Measurements from ENCODE around the gene TRIM24. TPM values are rescaled to one million over a fixed set of nuclear protein-coding genes. Genes with fewer than 3 reads are reported as not detected.

The TRIM24 gene
- total RNA-seq, 2 experiments from 2014 or later, result 17.5 to 26.8 TPM

DNA sequence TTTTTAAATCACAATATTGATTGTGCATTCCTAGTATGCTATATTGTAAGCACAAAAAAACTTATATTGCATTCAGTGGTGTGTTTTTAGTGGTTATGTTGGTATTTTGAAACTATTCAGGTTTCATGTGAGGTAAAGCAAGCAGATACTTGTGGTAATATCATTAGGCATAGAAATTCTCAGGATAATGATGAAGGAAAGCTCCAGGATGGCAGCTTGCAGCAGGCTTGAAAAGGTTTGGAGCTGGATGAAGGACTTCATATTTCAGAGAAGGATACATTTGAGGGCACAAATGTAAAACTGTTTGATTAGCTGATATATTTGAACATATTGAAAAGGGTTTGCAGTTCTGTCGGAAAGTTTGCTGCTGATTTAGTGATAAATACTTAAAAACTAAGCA lies 17.5 kb downstream of the TRIM24 start:
- POLR2A ChIA-PET, result interaction anchor here (1.1 kb wide), 1 partner anchor 14 kb away, joined by 3 read pairs; no protein-coding TSS in a partner anchor

DNA sequence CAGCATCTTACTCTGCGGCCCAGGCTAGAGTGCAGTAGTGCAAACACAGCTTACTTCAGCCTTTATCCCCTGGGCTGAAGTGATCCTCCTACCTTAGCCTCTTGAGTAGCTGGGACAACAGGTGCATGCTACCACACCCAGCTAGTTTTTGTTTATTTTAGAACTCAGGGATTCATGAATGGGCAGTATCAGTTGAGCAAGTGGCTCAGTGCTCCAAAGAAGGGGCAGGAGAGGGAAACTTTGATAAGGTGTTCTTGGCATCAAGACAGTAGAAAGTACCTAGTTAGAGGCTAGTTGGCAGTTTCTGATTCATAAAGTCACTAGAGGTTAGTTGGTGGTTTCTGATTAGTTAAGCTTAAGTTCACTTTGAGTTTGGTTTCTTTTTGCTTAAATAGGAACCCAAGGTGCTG lies 18.4 kb downstream of the TRIM24 start:
- ChIA-PET CTCF (ENCODE audit: unreplicated experiment) (no interaction called here), POLR2A (interaction anchor here (0.6 to 1.5 kb wide), 2 partner anchors 10 to 100 kb away, joined by 3 read pairs; no protein-coding TSS in a partner anchor)
- Histone ChIP-seq H3K9me3 (ENCODE audit: low read length) (no peaks in the 10 kb centered on the region), H3K9me2 (ENCODE audit: insufficient read depth, low read length) (no peaks in the 10 kb centered on the region), H3K4me3 (ENCODE audit: low read depth, low read length, poor library complexity, severe bottlenecking) (no peak overlapping the region), H4K20me1 (ENCODE audit: insufficient read depth, low read length) (peaks cover 31% of the 10 kb centered on the region), H3K4me2 (ENCODE audit: low read length) (no peak overlapping the region), H3K79me2 (ENCODE audit: insufficient read depth, low read depth, low read length) (peaks cover 35% of the 10 kb centered on the region), H3K4me1 (ENCODE audit: insufficient read depth, low read length, poor library complexity, severe bottlenecking) (peaks cover 2% of the 10 kb centered on the region), H2AFZ (ENCODE audit: low read length) (no peak overlapping the region), H3K27ac (ENCODE audit: low read depth, low read length, poor library complexity, severe bottlenecking) (no peak overlapping the region), H3K36me3 (ENCODE audit: insufficient read depth, low read length) (no peaks in the 10 kb centered on the region)
- intact Hi-C loops (cut with micrococcal nuclease; ENCODE audit: unreplicated experiment), result no loop called here
- DNase-seq (ENCODE audit: low spot score), result no peak
- no TSS peak for BruUV-seq (replicated peaks)
- TF ChIP-seq, protein P1, sequence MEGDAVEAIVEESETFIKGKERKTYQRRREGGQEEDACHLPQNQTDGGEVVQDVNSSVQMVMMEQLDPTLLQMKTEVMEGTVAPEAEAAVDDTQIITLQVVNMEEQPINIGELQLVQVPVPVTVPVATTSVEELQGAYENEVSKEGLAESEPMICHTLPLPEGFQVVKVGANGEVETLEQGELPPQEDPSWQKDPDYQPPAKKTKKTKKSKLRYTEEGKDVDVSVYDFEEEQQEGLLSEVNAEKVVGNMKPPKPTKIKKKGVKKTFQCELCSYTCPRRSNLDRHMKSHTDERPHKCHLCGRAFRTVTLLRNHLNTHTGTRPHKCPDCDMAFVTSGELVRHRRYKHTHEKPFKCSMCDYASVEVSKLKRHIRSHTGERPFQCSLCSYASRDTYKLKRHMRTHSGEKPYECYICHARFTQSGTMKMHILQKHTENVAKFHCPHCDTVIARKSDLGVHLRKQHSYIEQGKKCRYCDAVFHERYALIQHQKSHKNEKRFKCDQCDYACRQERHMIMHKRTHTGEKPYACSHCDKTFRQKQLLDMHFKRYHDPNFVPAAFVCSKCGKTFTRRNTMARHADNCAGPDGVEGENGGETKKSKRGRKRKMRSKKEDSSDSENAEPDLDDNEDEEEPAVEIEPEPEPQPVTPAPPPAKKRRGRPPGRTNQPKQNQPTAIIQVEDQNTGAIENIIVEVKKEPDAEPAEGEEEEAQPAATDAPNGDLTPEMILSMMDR (conservative IDR thresholded peaks at IDR 0.05; ENCODE audit: low read length), result no peak
- TF ChIP-seq EZH2phosphoT487 (IDR thresholded peaks at IDR 0.05; ENCODE audit: borderline replicate concordance, low read depth, low read length), result no peak

More for the DNA sequence above, 17.5 kb downstream of the TRIM24 start:
- H3K79me2 ChIP-seq (ENCODE audit: insufficient read depth, low read depth, low read length), result peaks cover 29% of the 10 kb centered on the region
- no TSS peak for BruUV-seq (replicated peaks)
- no peaks in the 10 kb centered on the region for H3K9me2 ChIP-seq (ENCODE audit: insufficient read depth, low read length)
- H2AFZ ChIP-seq (ENCODE audit: low read length), result no peak overlapping the region
- no peak overlapping the region for H3K27ac ChIP-seq (ENCODE audit: low read depth, low read length, poor library complexity, severe bottlenecking)
- no peaks in the 10 kb centered on the region for H3K9me3 ChIP-seq (ENCODE audit: low read length)
- CTCF ChIA-PET (ENCODE audit: unreplicated experiment), result no interaction called here
- H3K4me1 ChIP-seq (ENCODE audit: insufficient read depth, low read length, poor library complexity, severe bottlenecking), result no peaks in the 10 kb centered on the region
- no peak overlapping the region for H3K4me2 ChIP-seq (ENCODE audit: low read length)
- no peak overlapping the region for H3K4me3 ChIP-seq (ENCODE audit: low read depth, low read length, poor library complexity, severe bottlenecking)
- TF ChIP-seq, protein P1 (conservative IDR thresholded peaks at IDR 0.05; ENCODE audit: low read length), result no peak
- TF ChIP-seq EZH2phosphoT487 (IDR thresholded peaks at IDR 0.05; ENCODE audit: borderline replicate concordance, low read depth, low read length), result no peak
- intact Hi-C loops (cut with micrococcal nuclease; ENCODE audit: unreplicated experiment), result no loop called here
- no peaks in the 10 kb centered on the region for H3K36me3 ChIP-seq (ENCODE audit: insufficient read depth, low read length)
- no peak for DNase-seq (ENCODE audit: low spot score)
- peaks cover 25% of the 10 kb centered on the region for H4K20me1 ChIP-seq (ENCODE audit: insufficient read depth, low read length)

DNA sequence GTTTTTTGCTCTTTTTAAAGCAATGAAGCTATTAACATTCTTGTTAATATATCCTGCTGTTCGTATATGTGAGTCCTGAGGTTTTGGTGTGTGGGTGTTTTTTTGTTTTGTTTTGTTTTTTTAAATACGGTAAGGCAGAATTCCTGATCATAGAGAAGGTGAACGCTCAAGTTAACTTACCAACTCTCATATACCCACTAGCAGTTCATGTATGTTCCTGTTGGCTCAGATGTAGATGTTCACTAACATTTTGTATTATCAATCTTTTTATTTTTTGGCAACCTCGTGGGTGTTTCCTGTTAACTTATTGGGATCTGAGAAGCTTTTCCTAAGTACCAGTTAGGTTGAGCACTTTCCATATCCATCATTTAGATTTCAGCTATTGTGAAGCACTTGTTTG lies 20.5 kb downstream of the TRIM24 start:
- ChIA-PET POLR2A (interaction anchor here (0.6 to 1.0 kb wide), 3 partner anchors 10 to 393 kb away, joined by 6 to 13 read pairs (median 6); no protein-coding TSS in a partner anchor), CTCF (ENCODE audit: unreplicated experiment) (interaction anchor here (0.9 kb wide), 1 partner anchor 19 kb away, joined by 3 read pairs; no protein-coding TSS in a partner anchor)
- Histone ChIP-seq H4K20me1 (ENCODE audit: insufficient read depth, low read length) (peaks cover 32% of the 10 kb centered on the region), H3K9me2 (ENCODE audit: insufficient read depth, low read length) (no peaks in the 10 kb centered on the region), H3K27ac (ENCODE audit: low read depth, low read length, poor library complexity, severe bottlenecking) (no peak overlapping the region), H3K79me2 (ENCODE audit: insufficient read depth, low read depth, low read length) (peaks cover 53% of the 10 kb centered on the region), H3K4me2 (ENCODE audit: low read length) (no peak overlapping the region), H3K4me3 (ENCODE audit: low read depth, low read length, poor library complexity, severe bottlenecking) (no peak overlapping the region), H3K9me3 (ENCODE audit: low read length) (no peaks in the 10 kb centered on the region), H3K36me3 (ENCODE audit: insufficient read depth, low read length) (no peaks in the 10 kb centered on the region), H2AFZ (ENCODE audit: low read length) (no peak overlapping the region), H3K4me1 (ENCODE audit: insufficient read depth, low read length, poor library complexity, severe bottlenecking) (peaks cover 6% of the 10 kb centered on the region)
- no peak for TF ChIP-seq EZH2phosphoT487 (IDR thresholded peaks at IDR 0.05; ENCODE audit: borderline replicate concordance, low read depth, low read length)
- TF ChIP-seq, protein P1 (conservative IDR thresholded peaks at IDR 0.05; ENCODE audit: low read length), result no peak
- DNase-seq (ENCODE audit: low spot score), result no peak
- no TSS peak for BruUV-seq (replicated peaks)
- intact Hi-C loops (cut with micrococcal nuclease; ENCODE audit: unreplicated experiment), result no loop called here
